K562 (cell line): ENCODE measurements around the gene ZG16B. TPM values are rescaled to one million over a fixed set of nuclear protein-coding genes. Genes with fewer than 3 reads are reported as not detected.

ENCODE experiments used
- E2F5 ChIP-seq: sonication (generic); formaldehyde crosslinking; IDR thresholded peaks from 2 replicates; pipeline ENCODE4 v1.8.0; 2022; ENCODE audit warnings: mild to moderate bottlenecking, missing genetic modification reagents
- HLTF ChIP-seq: fragments of 450-650 bp; IDR thresholded peaks from 2 replicates; pipeline ENCODE4 v1.6.1; 2016
- LCOR ChIP-seq: sonication (generic); formaldehyde crosslinking; IDR thresholded peaks from 2 replicates; pipeline ENCODE4 v1.8.0; 2022; ENCODE audit warnings: mild to moderate bottlenecking, missing genetic modification reagents
- SP1 ChIP-seq: sonication (generic); formaldehyde crosslinking; IDR thresholded peaks from 2 replicates; pipeline ENCODE4 v1.8.1; 2022; ENCODE audit warnings: mild to moderate bottlenecking, missing genetic modification reagents
- TBL1XR1 ChIP-seq, 2 experiments: IDR thresholded peaks; 2 replicates each; pipeline ENCODE4 v1.6.1; 2012; ENCODE audit warnings: improper control_type of control experiment in 2 of 2, low read length in 2 of 2, mild to moderate bottlenecking in 1 of 2
- YY1 ChIP-seq, 3 experiments: IDR thresholded peaks; 2 replicates each; pipeline ENCODE4 v1.6.1; 2011; ENCODE audit warnings: low read length in 2 of 3, mild to moderate bottlenecking in 2 of 3, moderate library complexity in 2 of 3, borderline replicate concordance in 1 of 3, control low read depth in 1 of 3, low read depth in 1 of 3; ENCODE audit not compliant: insufficient read depth in 3 of 3, insufficient replicate concordance in 2 of 3, control insufficient read depth in 1 of 3, insufficient read length in 1 of 3; ENCODE audit errors: extremely low read depth in 1 of 3
- polyA plus RNA-seq, 8 experiments: library from polyadenylated mRNA; depleted of rRNA in 4 of 8; stranded (reverse) in 5 of 8; unstranded in 3 of 8; fragments of >200 nt; fragmentation: Nextera tagmentation in 2 of 8; fragmentation: Illumina TruSeq in 1 of 8; extraction: Ambion mirVana in 2 of 8; extraction: Trizol in 1 of 8; gene quantifications; 2 replicates each; pipeline versions ENCODE4 v1.2.1 to v1.2.3, GENCODE V29; 2011 to 2014; ENCODE audit warnings: inconsistent platforms in 1 of 8, missing spikeins in 1 of 8
- total RNA-seq, 7 experiments: library from RNA; depleted of rRNA in 6 of 7; stranded (reverse); fragments of >200 nt in 6 of 7; fragmentation: Illumina TruSeq in 2 of 7; extraction: Trizol in 2 of 7; gene quantifications; 2 replicates each; pipeline versions ENCODE4 v1.2.1 to v1.2.3, GENCODE V29; 2011 to 2021; ENCODE audit warnings: low replicate concordance in 1 of 7
- TF ChIP-seq, protein P1 (sequence below): fragments of 450-650 bp; formaldehyde crosslinking; IDR thresholded peaks from 2 replicates; pipeline ENCODE4 v1.4.0; 2020; ENCODE audit warnings: mild to moderate bottlenecking
- TF ChIP-seq, protein P2 (sequence below), 2 experiments: fragments of 450-650 bp in 1 of 2; sonication (generic) in 1 of 2; formaldehyde crosslinking in 1 of 2; IDR thresholded peaks; 2 replicates each; pipeline versions ENCODE4 v1.7.1 to v1.9.0; 2016 to 2022; ENCODE audit warnings: inconsistent platforms in 1 of 2, mild to moderate bottlenecking in 1 of 2, missing genetic modification reagents in 1 of 2
- TF ChIP-seq, protein P3 (sequence below): fragments of 250-450 bp; sonication (Bioruptor Pico); IDR thresholded peaks from 2 replicates; pipeline ENCODE4 v1.4.0; 2020

The ZG16B gene
- total and polyA plus RNA-seq, 9 of the 15 experiments (the other 6 are each of a cell fraction or from before 2014, with no cell fraction given) = 0.25 to 0.43 (median 0.34) TPM; not detected in 5

DNA sequence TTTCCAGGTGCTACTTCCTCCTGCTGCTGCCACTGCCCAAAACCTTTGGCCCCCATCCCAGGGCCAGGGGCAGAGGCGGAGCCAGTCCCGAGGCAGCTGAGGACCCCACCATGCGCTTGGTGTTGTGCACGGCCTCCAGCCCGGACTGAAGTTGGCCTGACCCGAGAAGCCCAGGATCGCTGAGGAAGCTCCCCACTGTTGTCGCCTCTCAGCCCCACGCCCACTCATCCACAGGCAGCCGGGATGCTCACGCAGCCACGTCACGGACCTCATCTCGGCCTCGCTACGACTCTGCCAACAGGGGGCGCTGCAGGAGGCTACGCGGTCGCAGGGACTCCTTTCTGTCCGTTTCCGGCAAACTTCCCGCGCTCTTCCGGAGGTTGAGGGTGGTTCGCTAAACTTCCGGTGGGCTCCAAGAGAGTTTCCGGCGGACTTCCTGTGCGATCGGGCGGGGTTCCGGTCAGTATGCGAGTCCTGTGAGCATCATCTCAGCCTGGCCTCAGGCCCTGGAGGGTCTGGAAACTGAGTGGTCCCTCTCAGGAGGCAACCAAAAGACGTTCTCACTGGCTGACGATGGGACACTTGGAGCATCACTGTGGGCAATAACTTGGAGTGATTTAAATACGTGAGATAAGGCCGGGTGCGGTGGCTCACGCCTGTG lies 12.4 kb downstream of the ZG16B start (continued):
- TF ChIP-seq, protein P1, sequence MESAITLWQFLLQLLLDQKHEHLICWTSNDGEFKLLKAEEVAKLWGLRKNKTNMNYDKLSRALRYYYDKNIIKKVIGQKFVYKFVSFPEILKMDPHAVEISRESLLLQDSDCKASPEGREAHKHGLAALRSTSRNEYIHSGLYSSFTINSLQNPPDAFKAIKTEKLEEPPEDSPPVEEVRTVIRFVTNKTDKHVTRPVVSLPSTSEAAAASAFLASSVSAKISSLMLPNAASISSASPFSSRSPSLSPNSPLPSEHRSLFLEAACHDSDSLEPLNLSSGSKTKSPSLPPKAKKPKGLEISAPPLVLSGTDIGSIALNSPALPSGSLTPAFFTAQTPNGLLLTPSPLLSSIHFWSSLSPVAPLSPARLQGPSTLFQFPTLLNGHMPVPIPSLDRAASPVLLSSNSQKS (CRISPR knock-in tag) = no peak
- TF ChIP-seq YY1 (IDR thresholded peaks at IDR 0.05; ENCODE audit: borderline replicate concordance in 1 of 3, control insufficient read depth in 1 of 3, extremely low read depth in 1 of 3, insufficient read depth in 3 of 3, insufficient read length in 1 of 3, insufficient replicate concordance in 2 of 3, low read depth in 1 of 3, low read length in 2 of 3) = peak in 1 of 3 experiments; percentile 57
- TF ChIP-seq HLTF = no peak
- TF ChIP-seq LCOR (CRISPR knock-in tag) = peak; percentile 56; the same call in 1 of the 2 replicates
- TF ChIP-seq SP1 (CRISPR knock-in tag) = 0 out of 2 replicates have a peak, but pooled peaks have one; percentile 26
- TF ChIP-seq E2F5 (CRISPR knock-in tag) = no peak
- TF ChIP-seq TBL1XR1 (IDR thresholded peaks at IDR 0.05; ENCODE audit: low read length in 2 of 2) = no peak
- TF ChIP-seq, protein P2, sequence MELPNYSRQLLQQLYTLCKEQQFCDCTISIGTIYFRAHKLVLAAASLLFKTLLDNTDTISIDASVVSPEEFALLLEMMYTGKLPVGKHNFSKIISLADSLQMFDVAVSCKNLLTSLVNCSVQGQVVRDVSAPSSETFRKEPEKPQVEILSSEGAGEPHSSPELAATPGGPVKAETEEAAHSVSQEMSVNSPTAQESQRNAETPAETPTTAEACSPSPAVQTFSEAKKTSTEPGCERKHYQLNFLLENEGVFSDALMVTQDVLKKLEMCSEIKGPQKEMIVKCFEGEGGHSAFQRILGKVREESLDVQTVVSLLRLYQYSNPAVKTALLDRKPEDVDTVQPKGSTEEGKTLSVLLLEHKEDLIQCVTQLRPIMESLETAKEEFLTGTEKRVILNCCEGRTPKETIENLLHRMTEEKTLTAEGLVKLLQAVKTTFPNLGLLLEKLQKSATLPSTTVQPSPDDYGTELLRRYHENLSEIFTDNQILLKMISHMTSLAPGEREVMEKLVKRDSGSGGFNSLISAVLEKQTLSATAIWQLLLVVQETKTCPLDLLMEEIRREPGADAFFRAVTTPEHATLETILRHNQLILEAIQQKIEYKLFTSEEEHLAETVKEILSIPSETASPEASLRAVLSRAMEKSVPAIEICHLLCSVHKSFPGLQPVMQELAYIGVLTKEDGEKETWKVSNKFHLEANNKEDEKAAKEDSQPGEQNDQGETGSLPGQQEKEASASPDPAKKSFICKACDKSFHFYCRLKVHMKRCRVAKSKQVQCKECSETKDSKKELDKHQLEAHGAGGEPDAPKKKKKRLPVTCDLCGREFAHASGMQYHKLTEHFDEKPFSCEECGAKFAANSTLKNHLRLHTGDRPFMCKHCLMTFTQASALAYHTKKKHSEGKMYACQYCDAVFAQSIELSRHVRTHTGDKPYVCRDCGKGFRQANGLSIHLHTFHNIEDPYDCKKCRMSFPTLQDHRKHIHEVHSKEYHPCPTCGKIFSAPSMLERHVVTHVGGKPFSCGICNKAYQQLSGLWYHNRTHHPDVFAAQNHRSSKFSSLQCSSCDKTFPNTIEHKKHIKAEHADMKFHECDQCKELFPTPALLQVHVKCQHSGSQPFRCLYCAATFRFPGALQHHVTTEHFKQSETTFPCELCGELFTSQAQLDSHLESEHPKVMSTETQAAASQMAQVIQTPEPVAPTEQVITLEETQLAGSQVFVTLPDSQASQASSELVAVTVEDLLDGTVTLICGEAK (IDR thresholded peaks at IDR 0.05) = peak; percentile 98
- TF ChIP-seq, protein P2 (CRISPR knock-in tag; IDR thresholded peaks at IDR 0.05) = no peak
- TF ChIP-seq, protein P3, sequence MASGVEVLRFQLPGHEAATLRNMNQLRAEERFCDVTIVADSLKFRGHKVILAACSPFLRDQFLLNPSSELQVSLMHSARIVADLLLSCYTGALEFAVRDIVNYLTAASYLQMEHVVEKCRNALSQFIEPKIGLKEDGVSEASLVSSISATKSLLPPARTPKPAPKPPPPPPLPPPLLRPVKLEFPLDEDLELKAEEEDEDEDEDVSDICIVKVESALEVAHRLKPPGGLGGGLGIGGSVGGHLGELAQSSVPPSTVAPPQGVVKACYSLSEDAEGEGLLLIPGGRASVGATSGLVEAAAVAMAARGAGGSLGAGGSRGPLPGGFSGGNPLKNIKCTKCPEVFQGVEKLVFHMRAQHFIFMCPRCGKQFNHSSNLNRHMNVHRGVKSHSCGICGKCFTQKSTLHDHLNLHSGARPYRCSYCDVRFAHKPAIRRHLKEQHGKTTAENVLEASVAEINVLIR = 0 out of 2 replicates have a peak, but pooled peaks have one; percentile 30
